Astrocyte (in vitro differentiated cells and primary cell): ENCODE measurements around the gene RAB3D. TPM values are rescaled to one million over a fixed set of nuclear protein-coding genes. Genes with fewer than 3 reads are reported as not detected.

Source experiments
- DNase-seq: peaks from one replicate; pipeline ENCODE4 v3.0.0-alpha.2; 2010; ENCODE audit warnings: low read depth
- FAIRE-seq: peaks from 2 replicates; lab custom pipeline; 2011; peaks lifted over from hg19 to GRCh38; lab: Jason Lieb, UNC
- H2AFZ ChIP-seq: 2 replicates; pipeline ENCODE4 v1.6.0; 2012; ENCODE audit warnings: low read depth, low read length, inconsistent platforms
- H3K27ac ChIP-seq: 2 replicates; pipeline ENCODE4 v1.5.1; 2011; ENCODE audit warnings: low read depth, low read length, inconsistent platforms
- H3K27me3 ChIP-seq: 2 replicates; pipeline ENCODE4 v1.6.0; 2011; ENCODE audit warnings: low read length, inconsistent platforms; ENCODE audit not compliant: insufficient read depth
- H3K36me3 ChIP-seq: 2 replicates; pipeline ENCODE4 v1.5.1; 2011; ENCODE audit warnings: low read length, inconsistent platforms; ENCODE audit not compliant: insufficient read depth
- H3K4me1 ChIP-seq: 2 replicates; pipeline ENCODE4 v1.5.1; 2011; ENCODE audit warnings: low read length, inconsistent platforms; ENCODE audit not compliant: insufficient read depth
- H3K4me2 ChIP-seq: 2 replicates; pipeline ENCODE4 v1.6.0; 2012; ENCODE audit warnings: low read length, inconsistent platforms
- H3K4me3 ChIP-seq: 2 replicates; pipeline ENCODE4 v1.5.1; 2011; ENCODE audit warnings: low read depth, mild to moderate bottlenecking, low read length, inconsistent platforms; ENCODE audit not compliant: insufficient read depth
- H3K79me2 ChIP-seq: 2 replicates; pipeline ENCODE4 v1.6.0; 2012; ENCODE audit warnings: mild to moderate bottlenecking, low read length, inconsistent platforms; ENCODE audit not compliant: insufficient read depth
- H3K9ac ChIP-seq: 2 replicates; pipeline ENCODE4 v1.6.0; 2012; ENCODE audit warnings: mild to moderate bottlenecking, low read length, inconsistent platforms
- H3K9me3 ChIP-seq: 2 replicates; pipeline ENCODE4 v1.5.1; 2012; ENCODE audit warnings: low read depth, mild to moderate bottlenecking, low read length, inconsistent platforms; ENCODE audit not compliant: insufficient read depth
- H4K20me1 ChIP-seq: 2 replicates; pipeline ENCODE4 v1.6.0; 2012; ENCODE audit warnings: low read length, inconsistent platforms; ENCODE audit not compliant: insufficient read depth
- H3K27ac Mint-ChIP-seq: one replicate; pipeline ENCODE4 v1.8.0; 2021; ENCODE audit warnings: mild to moderate bottlenecking, mixed read lengths; ENCODE audit not compliant: unreplicated experiment
- H3K27me3 Mint-ChIP-seq: one replicate; pipeline ENCODE4 v1.8.0; 2021; ENCODE audit warnings: low read depth, mixed read lengths; ENCODE audit not compliant: unreplicated experiment
- H3K36me3 Mint-ChIP-seq: one replicate; pipeline ENCODE4 v1.8.0; 2021; ENCODE audit warnings: low read depth, mixed read lengths; ENCODE audit not compliant: unreplicated experiment
- H3K4me1 Mint-ChIP-seq: one replicate; pipeline ENCODE4 v1.8.0; 2021; ENCODE audit warnings: low read depth, mixed read lengths; ENCODE audit not compliant: unreplicated experiment
- H3K4me3 Mint-ChIP-seq: one replicate; pipeline ENCODE4 v1.8.0; 2021; ENCODE audit warnings: mild to moderate bottlenecking, moderate library complexity, mixed read lengths; ENCODE audit not compliant: unreplicated experiment
- H3K9me3 Mint-ChIP-seq: one replicate; pipeline ENCODE4 v1.8.0; 2021; ENCODE audit warnings: mild to moderate bottlenecking, mixed read lengths; ENCODE audit not compliant: unreplicated experiment
- CTCF ChIP-seq: IDR thresholded peaks from 2 replicates; pipeline ENCODE4 v1.5.1; 2011; ENCODE audit warnings: low read depth, mild to moderate bottlenecking, inconsistent platforms, low read length, moderate library complexity; ENCODE audit not compliant: insufficient read depth
- EZH2 ChIP-seq: IDR thresholded peaks from 2 replicates; pipeline ENCODE4 v1.6.1; 2012; ENCODE audit warnings: mild to moderate bottlenecking, low read length, inconsistent platforms; ENCODE audit not compliant: insufficient read depth
- total RNA-seq: library from RNA; stranded (reverse); gene quantifications from 2 replicates; pipeline ENCODE4 v1.2.1, GENCODE V29; 2021

RAB3D gene
- total RNA-seq, 1 donor from 2014 or later: 14.4 TPM

DNA sequence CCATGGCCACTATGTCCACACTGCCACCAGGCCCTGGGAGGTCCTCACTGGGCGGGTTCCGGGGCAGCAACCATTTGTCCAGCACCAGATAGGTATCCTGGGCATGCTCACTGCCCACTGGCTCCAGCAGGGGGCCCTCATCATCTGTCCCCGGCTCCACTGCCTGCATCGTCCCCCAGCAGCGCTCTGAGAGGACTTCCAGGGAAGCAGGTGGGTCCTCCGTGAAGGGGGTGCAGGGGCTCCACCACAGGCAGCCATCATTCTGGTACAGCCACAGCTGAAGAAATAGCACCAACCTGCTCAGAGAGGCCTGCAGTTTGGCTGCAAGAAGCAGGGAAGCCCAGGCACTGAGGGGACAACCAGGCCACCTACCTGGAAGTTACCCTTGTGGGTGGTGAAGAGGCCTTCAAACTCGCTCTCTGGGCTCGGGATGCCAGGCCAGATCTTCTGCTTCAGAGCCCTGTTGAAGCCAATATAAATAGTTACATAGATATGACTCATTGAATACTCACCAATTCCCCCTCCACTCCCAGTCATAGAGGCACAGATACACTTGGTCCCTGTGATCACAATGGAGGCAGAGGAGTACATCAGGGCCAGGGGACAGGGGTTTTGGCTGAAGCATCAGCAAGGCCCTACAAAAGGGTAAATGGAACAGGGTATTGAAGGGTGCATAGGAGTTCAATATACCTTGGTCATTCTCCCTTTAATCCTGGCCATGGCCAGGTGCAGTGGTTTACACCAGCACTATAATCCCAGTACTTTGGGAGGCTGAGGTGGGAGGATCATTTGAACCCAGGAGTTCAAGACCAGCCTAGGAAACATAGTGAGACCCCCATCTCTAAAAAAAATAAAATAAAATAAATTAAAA, 39.1 kb upstream of the RAB3D start:
- H3K4me3 ChIP-seq: peak overlapping the region; percentile 7
- peaks cover 1% of the 10 kb centered on the region for H3K36me3 Mint-ChIP-seq
- peaks cover 13% of the 10 kb centered on the region for H3K4me1 Mint-ChIP-seq
- H3K4me1 ChIP-seq: peaks cover 56% of the 10 kb centered on the region
- H3K36me3 ChIP-seq: no peaks in the 10 kb centered on the region
- TF ChIP-seq EZH2 (no peak), CTCF (peak; percentile 12)
- H3K4me3 Mint-ChIP-seq: no peak overlapping the region
- H3K27me3 ChIP-seq: peaks cover 13% of the 10 kb centered on the region
- H3K9me3 ChIP-seq: no peaks in the 10 kb centered on the region
- H3K27ac ChIP-seq: peak overlapping the region; percentile 51
- H3K27me3 Mint-ChIP-seq: peaks cover 7% of the 10 kb centered on the region
- peak overlapping the region; percentile 75 for H3K27ac Mint-ChIP-seq
- no peaks in the 10 kb centered on the region for H3K9me3 Mint-ChIP-seq
- FAIRE-seq: no peak
- H2AFZ ChIP-seq: no peak overlapping the region
- peak overlapping the region; percentile 35 for H3K9ac ChIP-seq
- peaks cover 9% of the 10 kb centered on the region for H4K20me1 ChIP-seq
- H3K4me2 ChIP-seq: peak overlapping the region; percentile 78
- peak; percentile 77 for DNase-seq
- no peaks in the 10 kb centered on the region for H3K79me2 ChIP-seq

DNA sequence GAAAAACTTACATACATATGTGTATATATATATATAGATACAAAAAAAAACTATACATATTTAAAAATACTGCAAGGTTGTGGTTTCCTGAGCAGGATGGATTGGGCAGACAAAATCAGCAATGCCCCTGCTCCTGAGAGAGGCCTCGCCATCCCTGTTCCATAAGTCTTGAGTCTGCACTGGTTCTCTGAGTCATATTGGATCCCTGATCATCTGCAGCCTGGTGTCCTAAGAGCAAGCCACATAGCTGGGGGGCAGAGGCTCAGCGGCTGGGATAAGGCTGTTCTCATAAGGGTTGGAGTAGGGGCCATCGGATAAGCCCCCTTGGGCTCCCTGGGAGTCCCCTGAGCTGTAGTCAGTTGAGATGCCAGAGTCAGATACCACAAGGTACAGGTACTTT, 38.3 kb upstream of the RAB3D start:
- peak overlapping the region; percentile 35 for H3K9ac ChIP-seq
- Mint-ChIP-seq H3K36me3 (peaks cover 1% of the 10 kb centered on the region), H3K27ac (no peak overlapping the region), H3K27me3 (peaks cover 6% of the 10 kb centered on the region), H3K9me3 (no peaks in the 10 kb centered on the region), H3K4me3 (no peak overlapping the region), H3K4me1 (peaks cover 13% of the 10 kb centered on the region)
- peaks cover 7% of the 10 kb centered on the region for H3K27me3 ChIP-seq
- H3K36me3 ChIP-seq: no peaks in the 10 kb centered on the region
- H3K4me3 ChIP-seq: no peak overlapping the region
- H4K20me1 ChIP-seq: peaks cover 9% of the 10 kb centered on the region
- peaks cover 59% of the 10 kb centered on the region for H3K4me1 ChIP-seq
- H3K9me3 ChIP-seq: no peaks in the 10 kb centered on the region
- peak; percentile 22 for DNase-seq
- FAIRE-seq: no peak
- TF ChIP-seq CTCF (no peak), EZH2 (no peak)
- no peaks in the 10 kb centered on the region for H3K79me2 ChIP-seq
- H2AFZ ChIP-seq: no peak overlapping the region
- peak overlapping the region; percentile 78 for H3K4me2 ChIP-seq
- H3K27ac ChIP-seq: peak overlapping the region; percentile 51

DNA sequence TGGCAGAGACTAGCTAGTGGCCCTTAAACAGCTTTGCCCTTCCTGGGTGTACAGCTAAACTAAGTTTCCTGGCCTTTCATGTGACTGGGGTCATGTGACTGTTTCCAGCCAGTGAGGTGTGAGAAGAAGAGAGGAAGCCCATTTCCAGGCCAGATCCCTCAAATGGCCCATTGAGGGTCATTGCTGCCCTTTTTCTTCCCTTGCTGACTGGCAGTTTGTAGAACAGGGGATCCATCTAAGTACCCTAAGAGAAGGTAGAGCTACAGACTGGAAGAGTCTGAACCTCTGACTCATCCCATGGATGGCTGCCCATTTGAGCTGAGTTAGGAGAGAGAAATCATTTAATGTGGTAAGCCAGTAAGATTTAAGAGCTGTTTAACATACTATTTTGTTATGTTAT, 37.8 kb upstream of the RAB3D start:
- FAIRE-seq (no peak), DNase-seq (peak; percentile 86)
- Mint-ChIP-seq H3K9me3 (no peaks in the 10 kb centered on the region), H3K27me3 (peaks cover 5% of the 10 kb centered on the region), H3K4me3 (peak overlapping the region; percentile 15), H3K36me3 (peaks cover 1% of the 10 kb centered on the region), H3K4me1 (peaks cover 13% of the 10 kb centered on the region), H3K27ac (peak overlapping the region; percentile 44)
- Histone ChIP-seq H3K4me2 (peak overlapping the region; percentile 27), H3K27me3 (peaks cover 4% of the 10 kb centered on the region), H3K9ac (no peak overlapping the region), H3K27ac (peak overlapping the region; percentile 51), H3K36me3 (no peaks in the 10 kb centered on the region), H3K9me3 (no peaks in the 10 kb centered on the region), H4K20me1 (peaks cover 9% of the 10 kb centered on the region), H3K4me1 (peaks cover 59% of the 10 kb centered on the region), H3K4me3 (no peak overlapping the region), H2AFZ (peak overlapping the region; percentile 19), H3K79me2 (no peaks in the 10 kb centered on the region)
- TF ChIP-seq CTCF: no peak
- TF ChIP-seq EZH2: no peak
